NB4 (cell line): ENCODE results near the gene FCRLA.

ENCODE experiments used
- DNase-seq: peaks from one replicate; pipeline ENCODE4 v3.0.0; 2010; ENCODE audit warnings: low read depth
- H3K4me3 ChIP-seq: one replicate; pipeline ENCODE4 v1.5.1; 2011; ENCODE audit warnings: mild to moderate bottlenecking, low read depth, low read length, moderate library complexity
- CTCF ChIP-seq: IDR thresholded peaks from one replicate; pipeline ENCODE4 v1.5.1; 2012; ENCODE audit warnings: low read depth, low read length
- MYC ChIP-seq: IDR thresholded peaks from 2 replicates; pipeline ENCODE4 v1.6.1; 2011; ENCODE audit warnings: low read depth, low read length
- POLR2A ChIP-seq: IDR thresholded peaks from 2 replicates; pipeline ENCODE4 v1.6.1; 2011; ENCODE audit warnings: mild to moderate bottlenecking; ENCODE audit not compliant: insufficient read length; ENCODE audit errors: extremely low read depth
- TF ChIP-seq, protein P1 (sequence below): IDR thresholded peaks from 2 replicates; pipeline ENCODE4 v1.6.1; 2011; ENCODE audit warnings: low read depth, low read length

The FCRLA gene

GRCh38 chr1:161735837-161736236 is 28.8 kb downstream of the FCRLA start:
- no peak for DNase-seq
- TF ChIP-seq POLR2A (no peak), MYC (no peak), CTCF (no peak)
- TF ChIP-seq, protein P1, sequence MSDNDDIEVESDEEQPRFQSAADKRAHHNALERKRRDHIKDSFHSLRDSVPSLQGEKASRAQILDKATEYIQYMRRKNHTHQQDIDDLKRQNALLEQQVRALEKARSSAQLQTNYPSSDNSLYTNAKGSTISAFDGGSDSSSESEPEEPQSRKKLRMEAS: no peak
- H3K4me3 ChIP-seq: no peak overlapping the region

- TF ChIP-seq MYC: no peak
- TF ChIP-seq, protein P1: no peak
- TF ChIP-seq CTCF: no peak
- no peak for TF ChIP-seq POLR2A
- no peak for DNase-seq
- H3K4me3 ChIP-seq: no peak overlapping the region
These were observed 29.4 kb downstream of the FCRLA start for GRCh38 chr1:161736335-161736969.

DNA sequence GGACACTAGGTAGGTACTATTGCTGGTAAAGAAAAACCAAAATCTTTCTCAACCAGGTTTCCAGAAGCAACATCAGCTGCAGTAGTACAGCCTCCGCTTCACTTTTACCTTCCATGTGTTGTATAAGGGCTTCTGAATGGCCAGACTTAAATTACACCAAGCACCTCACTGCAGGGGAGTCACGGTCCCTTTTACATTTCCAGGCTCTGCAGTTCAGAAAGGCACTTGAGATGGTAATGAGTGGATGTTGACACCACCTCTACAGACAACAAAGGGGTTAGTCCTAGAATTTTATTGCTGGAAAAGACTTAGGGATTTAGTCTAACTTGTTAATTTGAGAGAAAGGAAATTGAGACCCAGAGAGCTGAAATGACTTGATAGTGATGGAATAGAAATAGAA is 30.6 kb downstream of the FCRLA start:
- H3K4me3 ChIP-seq: no peak overlapping the region
- TF ChIP-seq CTCF (no peak), POLR2A (no peak), MYC (no peak)
- TF ChIP-seq, protein P1: no peak
- no peak for DNase-seq

GRCh38 chr1:161738627-161739287 is 31.7 kb downstream of the FCRLA start:
- H3K4me3 ChIP-seq: no peak overlapping the region
- peak; percentile 89 for DNase-seq
- TF ChIP-seq POLR2A: no peak
- peak; percentile 70 for TF ChIP-seq MYC
- TF ChIP-seq, protein P1: peak; percentile 88
- peak; percentile 54 for TF ChIP-seq CTCF

DNA sequence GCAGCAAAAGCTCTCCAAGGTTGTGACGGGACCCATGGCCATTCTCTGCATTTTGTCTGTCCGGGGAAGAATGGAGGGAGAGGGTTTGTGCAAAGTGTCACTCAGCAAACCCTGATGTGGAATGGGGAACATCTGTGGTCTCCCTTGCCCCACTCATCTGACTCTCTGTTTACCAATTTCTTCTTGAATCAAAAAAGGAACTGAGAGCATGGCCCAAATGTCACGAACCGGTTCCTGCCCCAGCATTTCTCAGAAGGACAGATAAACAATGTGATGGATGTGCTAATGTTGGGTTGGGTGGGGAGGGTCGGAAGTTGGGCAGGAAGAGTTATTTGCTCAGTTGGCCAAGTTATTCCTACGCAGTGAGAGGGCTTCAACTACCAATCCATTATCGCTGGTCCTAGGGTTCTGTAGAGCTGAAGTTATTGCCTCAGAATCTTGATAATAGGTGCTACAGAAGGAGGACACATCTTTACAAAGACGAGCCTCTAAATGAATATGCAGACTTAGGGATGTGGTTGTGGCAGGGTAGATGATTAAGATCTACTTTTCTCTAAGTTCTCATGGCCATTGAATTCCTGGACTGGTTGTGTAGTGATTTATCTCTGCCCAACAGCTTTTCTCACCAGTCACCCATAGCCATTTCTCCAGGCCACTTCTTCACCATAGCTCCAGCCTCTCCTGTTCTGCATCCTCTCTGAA is 33.0 kb downstream of the FCRLA start:
- TF ChIP-seq POLR2A (no peak), CTCF (no peak), MYC (no peak)
- TF ChIP-seq, protein P1: no peak
- DNase-seq: no peak
- H3K4me3 ChIP-seq: no peak overlapping the region
